HepG2 (cell line): Measurements from ENCODE around the gene CCL24. TPM values are rescaled to one million over a fixed set of nuclear protein-coding genes. Genes with fewer than 3 reads are reported as not detected.
"Not testable (repeated sequence)": the region's sequence is repeated elsewhere in the genome, so short reads cannot be mapped to it uniquely, and the experiment has no call there.

ENCODE experiments used
- ATAC-seq: fragments of 200-7000 bp; cut with Tn5 transposase; 3 replicates; pipeline ENCODE4 v1.9.1; 2020; ENCODE audit warnings: mild to moderate bottlenecking, moderate library complexity
- BruUV-seq: library from RNA; stranded (reverse); fragments of 400-500 nt; replicated peaks from 2 replicates; lab custom pipeline; 2021; lab: Mats Ljungman, UMichigan
- CTCF ChIA-PET: fragments of 300-600 bp; formaldehyde crosslinking; extraction: SDS; loops from one replicate; lab custom pipeline; 2021; ENCODE audit warnings: low total read pairs, inconsistent platforms, low intra/inter-chr PET ratio; lab: Yijun Ruan, JAX
- POLR2A ChIA-PET: fragments of 350-600 bp; sonication (Branson Sonifier 250); formaldehyde crosslinking; loops from one replicate; lab custom pipeline; 2020; ENCODE audit warnings: antibody characterized with exemption, inconsistent platforms; lab: Yijun Ruan, JAX
- DNase-seq: peaks from one replicate; pipeline ENCODE4 v3.0.0-alpha.2; 2015; ENCODE audit warnings: low spot score
- FAIRE-seq: peaks from 3 replicates; lab custom pipeline; 2011; peaks lifted over from hg19 to GRCh38; lab: Jason Lieb, UNC
- H2AFZ ChIP-seq: one replicate; pipeline ENCODE4 v1.6.1; 2011; ENCODE audit warnings: low read length, inconsistent platforms
- H3K27ac ChIP-seq: fragments of 300-600 bp; 3 replicates; pipeline ENCODE4 v1.8.0; 2011; ENCODE audit warnings: mixed run types, mild to moderate bottlenecking, mixed read lengths, low read length, inconsistent platforms; ENCODE audit not compliant: insufficient read depth; ENCODE audit errors: extremely low read length
- H3K27me3 ChIP-seq, 2 experiments: fragments of 200-600 bp in 1 of 2; 2 replicates in 1 of 2; 3 replicates in 1 of 2; pipeline versions ENCODE4 v1.6.0 to v1.8.0; 2011; ENCODE audit warnings: low read length in 2 of 2, mild to moderate bottlenecking in 2 of 2, moderate library complexity in 2 of 2, inconsistent platforms in 1 of 2; ENCODE audit not compliant: insufficient read depth in 2 of 2, control insufficient read depth in 1 of 2
- H3K36me3 ChIP-seq, 2 experiments: fragments of 200-600 bp in 1 of 2; replicated peaks in 1 of 2; 2 replicates in 1 of 2; 3 replicates in 1 of 2; pipeline versions ENCODE4 v1.5.1 to v1.8.0; 2011; ENCODE audit warnings: low read length in 2 of 2, inconsistent platforms in 1 of 2; ENCODE audit not compliant: insufficient read depth in 2 of 2, control insufficient read depth in 1 of 2
- H3K4me1 ChIP-seq: 2 replicates; pipeline ENCODE4 v1.5.1; 2012; ENCODE audit warnings: low read length, inconsistent platforms; ENCODE audit not compliant: insufficient read depth
- H3K4me2 ChIP-seq: 2 replicates; pipeline ENCODE4 v1.6.0; 2011; ENCODE audit warnings: low read depth, low read length, inconsistent platforms
- H3K4me3 ChIP-seq, 3 experiments: fragments of 200-600 bp in 1 of 3; sonication (generic), shearing (Covaris generic) in 1 of 3; replicated peaks in 1 of 3; 2 replicates each; pipeline ENCODE4 v1.5.1; 2011 to 2016; ENCODE audit warnings: low read length in 3 of 3, inconsistent platforms in 2 of 3, low read depth in 2 of 3, mild to moderate bottlenecking in 2 of 3, control low read depth in 1 of 3, mixed read lengths in 1 of 3; ENCODE audit not compliant: insufficient read depth in 1 of 3
- H3K79me2 ChIP-seq: one replicate; pipeline ENCODE4 v1.6.1; 2011; ENCODE audit warnings: low read length, inconsistent platforms; ENCODE audit not compliant: insufficient read depth
- H3K9ac ChIP-seq: 2 replicates; pipeline ENCODE4 v1.6.0; 2011; ENCODE audit warnings: mild to moderate bottlenecking, low read depth, low read length, inconsistent platforms; ENCODE audit not compliant: insufficient read depth
- H3K9me3 ChIP-seq: 2 replicates; pipeline ENCODE4 v1.5.1; 2012; ENCODE audit warnings: mild to moderate bottlenecking, low read length
- H4K20me1 ChIP-seq: 2 replicates; pipeline ENCODE4 v1.6.0; 2011; ENCODE audit warnings: inconsistent platforms, mild to moderate bottlenecking, low read length, moderate library complexity; ENCODE audit not compliant: insufficient read depth
- KDM6A ChIP-seq: IDR thresholded peaks from 2 replicates; pipeline ENCODE4 v1.6.1; 2016; ENCODE audit warnings: low read depth
- NR2F1 ChIP-seq, 2 experiments: fragments of 450-650 bp in 1 of 2; formaldehyde crosslinking in 1 of 2; IDR thresholded peaks; 2 replicates each; pipeline versions ENCODE4 v1.5.0 to v1.6.1; 2016 to 2020; ENCODE audit warnings: mild to moderate bottlenecking in 1 of 2, missing compliant biosample characterization in 1 of 2, missing genetic modification reagents in 1 of 2, moderate library complexity in 1 of 2
- POLR2AphosphoS2 ChIP-seq: IDR thresholded peaks from 2 replicates; pipeline ENCODE4 v1.6.1; 2011; ENCODE audit warnings: low read depth, low read length, improper control_type of control experiment
- ZNF629 ChIP-seq: sonication (generic); formaldehyde crosslinking; conservative IDR thresholded peaks from 2 replicates; pipeline ENCODE4 v1.5.0; 2020; ENCODE audit warnings: missing genetic modification reagents
- WGBS: methylation state at CpG from one replicate; pipeline ENCODE4 v1.1.6; 2017; ENCODE audit warnings: low lambda C conversion rate; 5-methylcytosine and 5-hydroxymethylcytosine counted together
- in situ Hi-C: cut with HindIII; loops from 2 replicates; pipeline ENCODE4 v1.10.0; 2017; ENCODE audit warnings: low pct_unique_long_range_greater_than_20kb; ENCODE audit not compliant: extremely low pct_ligation_motif_present
- intact Hi-C: fragments of 100-400 bp; cut with micrococcal nuclease; formaldehyde crosslinking; loops from one replicate; pipeline ENCODE4 v1.10.0; 2022; ENCODE audit not compliant: unreplicated experiment
- polyA plus RNA-seq, 8 experiments: library from polyadenylated mRNA; depleted of rRNA in 3 of 8; stranded (reverse) in 7 of 8; unstranded in 1 of 8; fragments of >200 nt; fragmentation: Illumina TruSeq in 4 of 8; extraction: Trizol in 4 of 8; gene quantifications; 2 replicates each; pipeline versions ENCODE4 v1.2.1 to v1.2.3, GENCODE V29; 2011 to 2016; ENCODE audit warnings: low read depth in 4 of 8, missing spikeins in 1 of 8, mixed read lengths in 1 of 8; ENCODE audit not compliant: insufficient read depth in 1 of 8
- total RNA-seq, 5 experiments: library from RNA; depleted of rRNA; stranded (reverse); fragments of >200 nt; fragmentation: Illumina TruSeq; extraction: Trizol; gene quantifications; 2 replicates each; pipeline ENCODE4 v1.2.3, GENCODE V29; 2016; ENCODE audit warnings: low read depth in 1 of 5

CCL24 gene
- total and polyA plus RNA-seq, 2 of the 13 experiments (the other 11 are each of a cell fraction or from before 2014, with no cell fraction given): not detected

DNA sequence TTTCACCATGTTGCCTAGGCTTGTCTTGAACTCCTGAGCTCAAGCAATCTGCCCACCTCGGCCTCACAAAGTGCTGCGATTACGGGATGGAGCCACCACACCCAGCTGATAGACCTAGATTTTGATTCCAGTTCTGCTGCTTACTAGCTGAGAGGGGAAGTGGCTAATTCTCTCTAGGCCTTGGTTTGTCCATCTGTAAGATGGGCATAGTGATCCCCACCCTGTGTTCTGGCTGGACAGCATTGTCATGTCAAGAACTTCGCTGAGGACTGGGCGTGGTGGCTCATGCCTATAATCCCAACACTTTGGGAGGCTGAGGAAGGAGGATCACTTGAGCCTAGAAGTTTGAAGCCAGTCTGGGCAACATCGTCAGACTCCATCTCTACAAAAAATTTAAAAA is 17.4 kb upstream of the CCL24 start:
- CTCF ChIA-PET: no interaction called here
- Histone ChIP-seq H3K79me2 (no peaks in the 10 kb centered on the region), H3K4me3 (no peak overlapping the region)
- DNase-seq: no peak
- ATAC-seq: no peak
- no peak for FAIRE-seq
- TF ChIP-seq KDM6A (CRISPR knock-in tag) (no peak), ZNF629 (CRISPR knock-in tag) (peak; percentile 58), POLR2AphosphoS2 (no peak), NR2F1 (CRISPR knock-in tag; IDR thresholded peaks at IDR 0.05) (no peak)
- TF ChIP-seq, all 625 proteins: peak for 1
- Histone ChIP-seq H3K4me1 (no peaks in the 10 kb centered on the region), H2AFZ (no peak overlapping the region), H3K27ac (no peak overlapping the region), H4K20me1 (no peaks in the 10 kb centered on the region), H3K9me3 (no peaks in the 10 kb centered on the region), H3K4me2 (no peak overlapping the region), H3K9ac (no peak overlapping the region), H3K36me3 (no peaks in the 10 kb centered on the region), H3K27me3 (peaks cover 0 to 4% of the 10 kb centered on the region in 2 experiments; a peak in 1 of 5 replicates)
- intact Hi-C loops: no loop called here
- in situ Hi-C loops: no loop called here
- BruUV-seq: no TSS peak
- WGBS: 63% methylated on average over 6 of the region's 6 CpGs
- POLR2A ChIA-PET: no interaction called here

DNA sequence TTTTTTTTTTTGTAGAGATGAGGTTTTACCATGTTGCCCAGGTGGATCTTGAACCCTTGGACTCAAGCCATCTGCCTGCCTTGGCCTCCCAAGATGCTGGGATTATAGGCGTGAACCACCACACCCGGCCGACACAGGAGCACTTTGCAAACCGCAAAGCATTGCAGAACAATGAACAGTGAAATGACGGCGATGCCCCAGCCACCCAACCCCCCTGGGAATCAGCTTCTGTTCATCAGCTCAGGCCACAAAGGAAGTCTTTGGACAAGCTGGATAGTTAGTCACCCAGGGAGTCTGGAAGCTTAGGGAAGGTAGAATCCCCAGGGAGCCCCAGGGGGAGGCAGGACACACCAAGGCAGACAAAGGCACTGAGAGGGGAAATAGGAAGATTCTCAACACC is 16.1 kb upstream of the CCL24 start:
- in situ Hi-C loops, H3K36me3 ChIP-seq, H4K20me1 ChIP-seq, H3K27ac ChIP-seq, H3K27me3 ChIP-seq, H3K79me2 ChIP-seq, H3K4me2 ChIP-seq, ATAC-seq, H3K4me1 ChIP-seq, H3K9ac ChIP-seq, H2AFZ ChIP-seq, H3K4me3 ChIP-seq, POLR2A ChIA-PET, FAIRE-seq, H3K9me3 ChIP-seq, intact Hi-C loops, BruUV-seq, DNase-seq, CTCF ChIA-PET: not testable (repeated sequence)
- 3% methylated on average over 6 of the region's 6 CpGs for WGBS
